HEK293 (cell line): ENCODE data around the gene HERC2.

Experiments
- CTCF ChIA-PET: fragments of 350-600 bp; formaldehyde crosslinking; extraction: SDS; loops from one replicate; lab custom pipeline; 2021; ENCODE audit warnings: antibody characterized with exemption; lab: Yijun Ruan, JAX
- POLR2A ChIA-PET: fragments of 300-600 bp; formaldehyde crosslinking; extraction: SDS; loops from one replicate; lab custom pipeline; 2020; ENCODE audit warnings: antibody characterized with exemption, inconsistent platforms; lab: Yijun Ruan, JAX
- H3K27ac ChIP-seq: fragments of 200-500 bp; sonication (Bioruptor generic); 2 replicates; pipeline ENCODE4 v1.5.1; 2014; ENCODE audit warnings: low read depth, low read length, control low read depth, inconsistent platforms; ENCODE audit errors: extremely low read depth
- H3K36me3 ChIP-seq, 2 experiments: fragments of 200-500 bp in 1 of 2; sonication (Bioruptor generic) in 1 of 2; 1 replicate in 1 of 2; 2 replicates in 1 of 2; pipeline ENCODE4 v1.5.1; 2014 to 2017; ENCODE audit warnings: inconsistent platforms in 2 of 2, low read length in 2 of 2; ENCODE audit not compliant: control insufficient read depth in 2 of 2, insufficient read depth in 1 of 2
- H3K4me1 ChIP-seq: fragments of 200-500 bp; sonication (Bioruptor generic); 2 replicates; pipeline ENCODE4 v1.5.1; 2014; ENCODE audit warnings: mild to moderate bottlenecking, low read length, inconsistent platforms; ENCODE audit not compliant: control insufficient read depth, insufficient read depth
- H3K4me3 ChIP-seq: 2 replicates; pipeline ENCODE4 v1.5.1; 2011; ENCODE audit warnings: low read depth, mild to moderate bottlenecking, control low read depth, low read length, moderate library complexity
- H3K9me3 ChIP-seq: fragments of 200-500 bp; sonication (Bioruptor generic); 2 replicates; pipeline ENCODE4 v1.5.1; 2014; ENCODE audit warnings: low read depth, low read length, inconsistent platforms; ENCODE audit not compliant: control insufficient read depth, insufficient read depth
- GLI2 ChIP-seq: fragments of 450-650 bp; formaldehyde crosslinking; IDR thresholded peaks from 2 replicates; pipeline ENCODE4; 2017; ENCODE audit warnings: missing biosample characterization, missing genetic modification characterization, low read depth, borderline replicate concordance
- GLI4 ChIP-seq: fragments of 450-650 bp; formaldehyde crosslinking; IDR thresholded peaks from 2 replicates; pipeline ENCODE4 v1.5.1; 2016; ENCODE audit warnings: missing biosample characterization, missing genetic modification characterization
- HOXA7 ChIP-seq: sonication (generic); formaldehyde crosslinking; IDR thresholded peaks from 2 replicates; pipeline ENCODE4 v1.8.1; 2022; ENCODE audit warnings: missing genetic modification reagents, borderline replicate concordance
- MEIS1 ChIP-seq: sonication (generic); formaldehyde crosslinking; IDR thresholded peaks from 2 replicates; pipeline ENCODE4 v1.8.1; 2022; ENCODE audit warnings: missing genetic modification reagents, mild to moderate bottlenecking, borderline replicate concordance
- SETDB1 ChIP-seq: IDR thresholded peaks from one replicate; pipeline ENCODE4 v1.6.1; 2017; ENCODE audit warnings: mild to moderate bottlenecking, low read length, moderate library complexity, mixed read lengths; ENCODE audit not compliant: insufficient read length
- SP7 ChIP-seq: fragments of 450-650 bp; formaldehyde crosslinking; IDR thresholded peaks from 2 replicates; pipeline ENCODE4 v1.5.1; 2016; ENCODE audit warnings: missing biosample characterization, missing genetic modification characterization
- TCF7L2 ChIP-seq: IDR thresholded peaks from 2 replicates; pipeline ENCODE4 v1.6.1; 2011; ENCODE audit warnings: low read depth, mild to moderate bottlenecking, inconsistent platforms, low read length, moderate library complexity, borderline replicate concordance
- ZBTB11 ChIP-seq: fragments of 450-650 bp; formaldehyde crosslinking; conservative IDR thresholded peaks from 2 replicates; pipeline ENCODE4 v1.5.1; 2016; ENCODE audit warnings: low read depth, missing biosample characterization, missing genetic modification characterization
- ZEB2 ChIP-seq: fragments of 450-650 bp; formaldehyde crosslinking; IDR thresholded peaks from 2 replicates; pipeline ENCODE4 v1.5.1; 2016; ENCODE audit warnings: missing biosample characterization, missing genetic modification characterization
- ZNF175 ChIP-seq: fragments of 450-650 bp; formaldehyde crosslinking; IDR thresholded peaks from 2 replicates; pipeline ENCODE4 v1.5.1; 2016; ENCODE audit warnings: missing biosample characterization, missing genetic modification characterization
- ZNF18 ChIP-seq: fragments of 450-650 bp; formaldehyde crosslinking; IDR thresholded peaks from 2 replicates; pipeline ENCODE4 v1.5.1; 2016; ENCODE audit warnings: missing biosample characterization, missing genetic modification characterization
- ZNF221 ChIP-seq: fragments of 450-650 bp; formaldehyde crosslinking; IDR thresholded peaks from 2 replicates; pipeline ENCODE4 v1.5.1; 2017; ENCODE audit warnings: missing biosample characterization, missing genetic modification characterization, borderline replicate concordance
- ZNF335 ChIP-seq: fragments of 450-650 bp; formaldehyde crosslinking; conservative IDR thresholded peaks from 2 replicates; pipeline ENCODE4 v1.5.1; 2016; ENCODE audit warnings: missing biosample characterization, missing genetic modification characterization
- ZNF521 ChIP-seq: fragments of 450-650 bp; formaldehyde crosslinking; IDR thresholded peaks from 2 replicates; pipeline ENCODE4 v1.5.1; 2017; ENCODE audit warnings: missing biosample characterization, mild to moderate bottlenecking, missing genetic modification characterization
- ZNF555 ChIP-seq: fragments of 450-650 bp; formaldehyde crosslinking; conservative IDR thresholded peaks from 2 replicates; pipeline ENCODE4 v1.5.1; 2017; ENCODE audit warnings: missing biosample characterization, mild to moderate bottlenecking, missing genetic modification characterization, inconsistent platforms
- ZNF623 ChIP-seq: fragments of 450-650 bp; formaldehyde crosslinking; IDR thresholded peaks from 2 replicates; pipeline ENCODE4 v1.5.1; 2016; ENCODE audit warnings: missing biosample characterization, missing genetic modification characterization
- ZNF658 ChIP-seq: fragments of 450-650 bp; formaldehyde crosslinking; IDR thresholded peaks from 2 replicates; pipeline ENCODE4; 2016; ENCODE audit warnings: missing biosample characterization, missing genetic modification characterization
- ZNF677 ChIP-seq: fragments of 450-650 bp; IDR thresholded peaks from 2 replicates; pipeline ENCODE4 v1.5.0; 2018; ENCODE audit warnings: missing biosample characterization, mild to moderate bottlenecking, missing genetic modification characterization, moderate library complexity
- ZNF692 ChIP-seq: fragments of 450-650 bp; formaldehyde crosslinking; IDR thresholded peaks from 2 replicates; pipeline ENCODE4 v1.5.1; 2016; ENCODE audit warnings: missing biosample characterization, missing genetic modification characterization
- ZNF701 ChIP-seq: fragments of 450-650 bp; formaldehyde crosslinking; IDR thresholded peaks from 2 replicates; pipeline ENCODE4 v1.5.1; 2016; ENCODE audit warnings: missing biosample characterization, missing genetic modification characterization
- ZSCAN30 ChIP-seq: fragments of 450-650 bp; IDR thresholded peaks from 2 replicates; pipeline ENCODE4 v1.5.1; 2018; ENCODE audit warnings: missing biosample characterization, mild to moderate bottlenecking, missing genetic modification characterization, moderate library complexity

HERC2 gene

GRCh38 chr15:28181366-28181765, 140.6 kb downstream of the HERC2 start:
- TF ChIP-seq ZEB2 (tag by site-specific recombination) (no peak), TCF7L2 (no peak), ZNF335 (tag by site-specific recombination) (no peak), ZNF221 (tag by site-specific recombination) (no peak)
- TF ChIP-seq, all 188 proteins: peak for 0
- H3K4me3 ChIP-seq = no peak overlapping the region
- ChIA-PET CTCF (no interaction called here), POLR2A (no interaction called here)
- no peaks in the 10 kb centered on the region for H3K9me3 ChIP-seq
- H3K27ac ChIP-seq = no peak overlapping the region
- no peaks in the 10 kb centered on the region for H3K4me1 ChIP-seq
- peaks cover 0 to 70% of the 10 kb centered on the region in 2 experiments; a peak in 2 of 3 replicates for H3K36me3 ChIP-seq

- H3K36me3 ChIP-seq = peaks cover 0 to 76% of the 10 kb centered on the region in 2 experiments; a peak in 1 of 3 replicates
- ChIA-PET POLR2A (no interaction called here), CTCF (interaction anchor here (0.5 kb wide), 1 partner anchor 963 kb away, joined by 3 read pairs; no protein-coding TSS in a partner anchor)
- H3K9me3 ChIP-seq = no peaks in the 10 kb centered on the region
- no peaks in the 10 kb centered on the region for H3K4me1 ChIP-seq
- TF ChIP-seq ZBTB11 (tag by site-specific recombination) (no peak), HOXA7 (CRISPR knock-in tag) (no peak), ZNF692 (tag by site-specific recombination) (no peak), SP7 (tag by site-specific recombination) (no peak), MEIS1 (CRISPR knock-in tag) (no peak), ZNF623 (tag by site-specific recombination) (no peak), ZNF677 (tag by site-specific recombination) (no peak), ZNF701 (tag by site-specific recombination) (no peak), SETDB1 (no peak), ZSCAN30 (tag by site-specific recombination) (no peak), GLI2 (tag by site-specific recombination) (no peak), ZNF175 (tag by site-specific recombination) (no peak), ZNF18 (no peak), ZNF555 (no peak), GLI4 (tag by site-specific recombination) (no peak), ZEB2 (tag by site-specific recombination) (no peak), ZNF658 (tag by site-specific recombination) (no peak), ZNF521 (no peak)
- TF ChIP-seq, all 188 proteins: peak for 0
- H3K27ac ChIP-seq = no peak overlapping the region
- no peak overlapping the region for H3K4me3 ChIP-seq
Observed at GRCh38 chr15:28179270-28179669, 142.7 kb downstream of the HERC2 start.
